ENCODE measurements around the gene DNAJC16.
A peak's percentile ranks its signal among the peaks of the same experiment; 100 is the strongest.
"Not testable (repeated sequence)": the region's sequence is repeated elsewhere in the genome, so short reads cannot be mapped to it uniquely, and the experiment has no call there.

The DNAJC16 gene

GRCh38 chr1:15507278-15507677, 19.4 kb upstream of the DNAJC16 start:
- no peak for DNase-seq

- no peak for DNase-seq
Observed at GRCh38 chr1:15508700-15509487, 17.8 kb upstream of the DNAJC16 start.

- DNase-seq: no peak
Observed at GRCh38 chr1:15509586-15509985, 17.1 kb upstream of the DNAJC16 start.

- DNase-seq: no peak
Observed at GRCh38 chr1:15510611-15511405, 15.8 kb upstream of the DNAJC16 start.

GRCh38 chr1:15513192-15513591, 13.5 kb upstream of the DNAJC16 start:
- DNase-seq: no peak

GRCh38 chr1:15513919-15514318, 12.7 kb upstream of the DNAJC16 start:
- no peak for DNase-seq

GRCh38 chr1:15514557-15514956, 12.1 kb upstream of the DNAJC16 start:
- not testable (repeated sequence) for DNase-seq

GRCh38 chr1:15515022-15515663, 11.5 kb upstream of the DNAJC16 start:
- no peak for DNase-seq

- DNase-seq: no peak
Observed at GRCh38 chr1:15519625-15520024, 7.0 kb upstream of the DNAJC16 start.

- DNase-seq: not testable (repeated sequence)
Observed at GRCh38 chr1:15521206-15521906, 5.3 kb upstream of the DNAJC16 start.

- no peak for DNase-seq
Observed at GRCh38 chr1:15522551-15522950, 4.1 kb upstream of the DNAJC16 start.

- peak; percentile 42 for DNase-seq
Observed at GRCh38 chr1:15523104-15524020, 3.3 kb upstream of the DNAJC16 start.

- DNase-seq: no peak
Observed at GRCh38 chr1:15524021-15524282, 2.7 kb upstream of the DNAJC16 start, which contains the start of gene CASP9. CASP9 (minus strand) TSS chr1:15524215; CDS start chr1:15524200, 15 bp downstream.

- peak; percentile 100 for DNase-seq
Observed at GRCh38 chr1:15524283-15525049, 2.2 kb upstream of the DNAJC16 start.

- no peak for DNase-seq
Observed at GRCh38 chr1:15525050-15526020, 1.3 kb upstream of the DNAJC16 start.

GRCh38 chr1:15526021-15526489, 593 bp upstream of the DNAJC16 start:
- DNase-seq: peak; percentile 10

- DNase-seq: no peak
Observed at GRCh38 chr1:15531003-15531402, 4.4 kb downstream of the DNAJC16 start.

- DNase-seq: no peak
Observed at GRCh38 chr1:15531682-15532081, 5.0 kb downstream of the DNAJC16 start.

GRCh38 chr1:15538771-15539170, 12.1 kb downstream of the DNAJC16 start:
- no peak for DNase-seq

GRCh38 chr1:15540186-15540585, 13.5 kb downstream of the DNAJC16 start:
- DNase-seq: no peak
